ENCODE results near the gene HIPK4.

HIPK4 gene

DNA sequence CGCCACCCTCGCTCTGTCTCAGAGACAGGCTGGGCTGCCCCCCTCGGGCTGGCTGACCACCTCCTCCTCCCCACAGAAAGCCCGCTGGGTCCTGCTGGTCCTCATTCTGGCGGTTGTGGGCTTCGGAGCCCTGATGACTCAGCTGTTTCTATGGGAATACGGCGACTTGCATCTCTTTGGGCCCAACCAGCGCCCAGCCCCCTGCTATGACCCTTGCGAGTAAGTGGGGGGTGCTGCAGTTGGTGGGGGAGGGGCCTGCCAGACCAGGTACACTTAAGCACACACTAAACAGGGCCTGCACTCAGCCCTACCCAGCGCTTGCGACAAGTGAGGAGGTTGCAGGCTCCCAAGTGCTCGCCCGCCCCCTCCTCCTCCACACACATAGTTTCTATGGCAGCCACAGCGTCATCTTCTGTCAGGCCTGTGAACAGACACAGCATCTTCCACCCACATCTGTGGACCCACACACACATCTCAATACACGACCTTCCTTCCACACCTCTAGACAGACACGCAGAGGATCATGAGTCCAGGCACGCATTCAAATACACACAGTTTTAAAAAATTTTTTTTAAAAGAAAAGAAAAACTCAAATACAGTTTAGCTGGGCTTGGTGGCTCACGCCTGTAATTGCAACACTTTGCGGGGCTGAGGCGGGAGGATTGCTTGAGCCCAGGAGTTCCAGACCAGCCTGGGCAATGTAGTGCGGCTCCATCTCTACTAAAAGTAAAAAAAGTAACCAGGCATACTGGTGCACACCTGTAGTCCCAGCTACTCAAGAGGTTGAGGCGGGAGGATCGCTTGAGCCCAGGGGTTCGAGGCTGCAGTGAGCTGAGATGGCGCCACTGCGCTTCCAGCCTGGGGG, 23.1 kb downstream of the HIPK4 start:
- no peak for DNase-seq (ENCODE audit: low read depth)

DNA sequence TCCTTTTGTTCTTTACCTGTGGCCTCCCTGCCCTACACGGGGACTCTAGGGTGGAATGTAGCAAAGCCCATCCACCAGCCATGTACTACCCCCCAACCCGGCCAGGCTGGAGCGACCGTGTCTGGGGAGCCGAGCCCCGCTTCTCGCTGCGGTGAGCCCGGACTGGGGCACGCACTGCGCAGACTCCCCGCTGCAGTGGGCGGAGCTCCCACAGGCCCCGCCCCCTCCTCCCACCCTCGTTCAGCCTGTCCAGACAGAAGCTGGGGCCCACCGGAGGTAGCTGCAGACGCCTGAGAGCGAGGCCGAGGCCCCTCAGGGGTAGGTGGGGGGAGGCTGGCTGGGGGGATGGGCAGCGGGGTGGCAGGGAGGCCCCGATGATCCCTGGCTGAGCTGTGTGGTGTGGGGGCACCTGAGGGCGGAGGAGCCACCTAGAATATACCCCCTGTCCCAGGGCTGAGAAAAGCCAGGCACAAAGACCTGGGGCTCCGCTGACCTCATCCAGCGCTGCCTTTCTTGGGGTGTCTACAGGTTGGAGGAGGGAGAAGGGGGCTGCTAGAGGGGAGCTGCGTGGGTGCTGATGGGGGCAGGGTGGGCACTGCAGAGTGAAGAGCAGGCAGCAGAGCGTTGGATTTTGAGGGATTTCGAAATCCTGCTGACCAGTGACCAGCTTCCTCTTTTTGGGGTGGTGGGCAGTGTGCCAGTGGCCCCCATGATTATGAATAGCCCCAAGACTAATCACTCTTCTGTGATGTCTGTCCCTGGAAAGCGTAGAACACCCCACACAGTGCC, 24.2 kb downstream of the HIPK4 start:
- DNase-seq (ENCODE audit: low read depth) = no peak

GRCh38 chr19:40365010-40365409, 25.0 kb downstream of the HIPK4 start:
- DNase-seq (ENCODE audit: low read depth) = no peak

- DNase-seq (ENCODE audit: low read depth) = no peak
These were observed 26.9 kb downstream of the HIPK4 start for GRCh38 chr19:40363069-40363468.

DNA sequence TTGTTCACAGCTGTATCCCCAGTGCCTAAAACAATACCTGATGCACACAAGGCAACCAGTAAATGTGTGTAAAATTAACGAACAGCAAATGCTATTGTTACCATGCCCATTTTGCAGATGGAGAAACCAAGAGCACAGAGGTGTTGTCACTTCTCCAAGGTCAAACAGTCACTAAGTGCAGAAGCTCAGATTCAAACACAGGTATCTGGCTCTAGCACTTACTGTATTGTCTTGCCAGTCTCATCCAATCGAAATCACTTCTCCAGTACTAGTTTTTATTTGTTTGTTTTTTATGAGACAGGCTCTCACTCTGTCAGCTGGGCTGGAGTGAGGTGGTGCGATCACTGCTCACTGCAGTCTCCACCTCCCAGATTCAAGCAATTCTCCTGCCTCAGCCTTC, 27.8 kb downstream of the HIPK4 start:
- DNase-seq (ENCODE audit: low read depth) = no peak

DNA sequence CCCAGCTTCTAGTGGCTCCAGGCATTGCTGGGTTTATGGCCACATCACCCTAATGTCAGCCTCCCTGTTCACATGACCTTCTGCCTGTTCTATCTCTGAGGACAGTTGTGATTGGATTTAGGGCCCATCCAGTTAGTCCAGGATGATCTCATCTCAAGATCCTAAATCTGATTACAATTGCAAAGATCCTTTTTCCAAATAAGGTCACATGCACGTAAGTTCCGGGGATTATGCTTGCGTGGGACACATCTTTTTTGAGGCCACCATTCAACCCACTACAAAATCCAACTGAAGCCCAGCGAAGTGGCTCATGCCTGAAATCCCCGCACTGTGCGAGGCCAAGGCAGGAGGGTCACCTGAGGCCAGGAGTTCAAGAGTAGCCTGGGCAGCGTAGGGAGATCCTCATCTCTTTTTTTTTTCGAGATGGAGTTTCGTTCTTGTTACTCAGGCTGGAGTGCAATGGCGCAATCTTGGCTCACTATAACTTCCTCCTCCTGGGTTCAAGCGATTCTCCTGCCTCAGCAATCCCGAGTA, 29.2 kb downstream of the HIPK4 start:
- DNase-seq (ENCODE audit: low read depth) = no peak

DNA sequence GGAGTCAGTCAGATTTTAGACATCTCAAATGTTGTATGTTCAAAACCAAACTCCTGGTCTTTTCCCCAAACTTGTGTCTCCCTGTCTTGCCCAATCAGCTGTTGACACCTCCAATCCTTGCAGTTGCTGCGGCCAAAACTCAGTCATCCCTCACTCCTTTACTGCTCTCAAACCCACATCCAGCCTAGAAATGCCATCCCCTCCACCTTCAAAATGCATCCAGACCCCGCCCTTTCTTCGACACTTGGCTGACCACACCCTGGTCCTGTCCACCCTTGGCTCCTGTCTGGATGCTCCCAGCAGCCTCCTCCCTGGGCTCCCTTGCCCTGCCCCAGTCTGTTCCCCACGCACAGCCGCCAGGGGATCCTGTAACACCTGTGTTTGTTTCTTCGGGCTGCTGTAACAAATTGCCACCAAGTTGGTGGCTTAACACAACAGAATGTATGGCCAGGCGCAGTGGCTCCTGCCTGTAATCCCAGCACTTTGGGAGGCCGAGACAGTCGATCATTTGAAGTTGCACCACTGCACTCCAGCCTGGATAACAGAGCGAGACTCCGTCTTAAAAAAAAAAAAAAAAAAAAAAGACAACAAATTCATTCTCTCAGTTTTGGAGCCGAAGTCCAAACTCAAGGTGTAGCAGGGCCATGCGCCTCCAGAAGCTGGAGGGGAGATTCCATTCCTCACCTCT, 29.8 kb downstream of the HIPK4 start:
- DNase-seq (ENCODE audit: low read depth) = no peak

DNA sequence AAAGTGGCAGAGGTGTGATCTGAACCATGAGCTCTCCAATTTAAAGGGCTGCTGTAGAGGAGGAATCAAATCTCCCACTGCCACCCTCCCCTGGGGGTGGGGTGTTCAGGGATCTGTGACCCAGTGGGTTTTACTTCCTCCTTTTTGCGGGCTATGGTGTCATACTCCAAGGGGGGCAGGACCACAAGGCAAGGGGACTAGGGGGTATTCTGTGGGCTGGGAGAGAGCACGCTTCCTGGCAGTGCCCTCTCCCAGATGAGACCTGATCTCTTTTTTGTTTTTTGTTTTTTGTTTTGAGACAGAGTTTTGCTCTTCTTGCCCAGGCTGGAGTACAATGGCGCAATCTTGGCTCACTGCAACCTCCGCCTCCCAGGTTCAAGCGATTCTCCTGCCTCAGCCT, 31.2 kb downstream of the HIPK4 start:
- no peak for DNase-seq (ENCODE audit: low read depth)

- DNase-seq (ENCODE audit: low read depth) = no peak
These were observed 32.3 kb downstream of the HIPK4 start for GRCh38 chr19:40357640-40358039.

- DNase-seq (ENCODE audit: low read depth) = no peak
These were observed 33.0 kb downstream of the HIPK4 start for GRCh38 chr19:40356681-40357595.

DNA sequence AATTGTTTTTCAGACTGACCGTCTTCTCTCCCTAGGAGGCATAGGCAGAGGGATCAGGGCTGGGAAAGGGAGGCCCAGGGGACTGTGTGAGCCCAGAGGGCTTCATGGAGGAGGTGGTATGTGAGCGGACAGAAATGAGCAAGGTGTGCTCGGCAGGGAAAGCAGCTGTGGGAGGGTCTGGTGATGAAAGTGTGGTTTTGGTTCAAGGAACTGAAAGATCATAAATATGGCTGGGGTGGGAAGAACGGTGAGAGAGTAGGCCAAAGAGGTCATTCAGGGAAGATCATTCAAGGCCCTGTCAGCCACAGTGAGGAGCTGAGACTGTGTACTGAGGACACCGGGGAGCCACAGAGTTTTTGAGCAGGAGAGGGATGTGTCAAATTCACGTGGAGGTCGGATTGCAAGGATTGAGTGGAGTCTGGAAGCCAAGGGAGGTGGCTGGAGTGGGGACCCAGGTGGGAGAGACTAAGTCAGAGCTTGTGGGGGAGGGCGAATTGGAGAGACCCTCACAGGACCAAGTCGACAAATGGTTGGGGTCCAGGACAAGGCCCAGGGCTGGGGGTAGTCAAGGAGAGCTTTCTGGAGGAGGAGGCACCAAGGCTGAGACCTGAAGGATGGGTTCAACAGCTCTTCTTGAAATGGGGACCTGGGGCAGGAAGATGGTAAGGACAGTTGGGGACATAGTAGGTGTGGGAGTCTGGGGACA, 33.9 kb downstream of the HIPK4 start:
- no peak for DNase-seq (ENCODE audit: low read depth)

- no peak for DNase-seq (ENCODE audit: low read depth)
These were observed 40.9 kb downstream of the HIPK4 start for GRCh38 chr19:40348961-40349507.

- peak; percentile 100 for DNase-seq (ENCODE audit: low read depth)
These were observed 41.7 kb downstream of the HIPK4 start, which contains the start of the genes C19orf47 and PLD3 for GRCh38 chr19:40348125-40348913. TSS of gene C19orf47 (minus strand) at chr19:40348397. CDS start at chr19:40341857, 6,540 bp downstream. TSS of gene PLD3 (plus strand) at chr19:40348695. CDS start at chr19:40366484, 17,789 bp downstream.

GRCh38 chr19:40344422-40344821, 45.6 kb downstream of the HIPK4 start:
- DNase-seq (ENCODE audit: low read depth) = no peak

DNA sequence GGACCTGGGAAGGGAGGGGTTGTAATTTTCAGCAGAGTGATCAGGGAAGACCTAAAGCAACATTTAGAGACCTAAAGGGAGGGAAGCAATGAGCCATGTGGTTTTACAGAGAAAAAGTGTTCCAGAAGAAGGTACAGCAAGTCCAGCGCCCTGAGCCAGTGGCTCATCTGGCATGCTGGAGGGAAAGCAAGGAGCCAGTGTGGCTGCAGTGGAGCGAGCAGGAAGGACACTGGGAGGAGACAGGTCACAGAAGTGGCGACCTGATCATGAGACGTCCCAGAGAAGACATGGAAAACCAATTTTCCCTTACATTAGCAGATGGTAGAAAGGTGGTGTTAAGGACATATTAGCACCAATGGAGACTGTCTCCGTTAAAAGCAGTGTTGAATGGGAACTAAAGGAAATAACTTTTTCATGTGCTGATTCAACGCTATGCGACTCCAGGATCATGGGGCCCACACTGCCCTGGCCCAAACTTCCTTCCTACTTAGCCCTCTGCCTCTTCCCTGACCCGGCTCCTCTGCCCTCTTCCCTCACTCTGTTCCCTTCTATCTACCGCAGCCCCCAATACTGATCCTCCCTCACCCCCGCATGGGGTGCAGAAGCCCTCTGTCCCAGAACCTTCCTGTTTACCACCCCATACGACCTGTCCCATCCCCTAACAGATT, 47.2 kb downstream of the HIPK4 start:
- no peak for DNase-seq (ENCODE audit: low read depth)

GRCh38 chr19:40341601-40342482, 48.1 kb downstream of the HIPK4 start:
- DNase-seq (ENCODE audit: low read depth) = no peak

- DNase-seq (ENCODE audit: low read depth) = no peak
These were observed 50.8 kb downstream of the HIPK4 start for GRCh38 chr19:40339018-40339728.
